ENCODE data around the gene CCDC66.

DNA sequence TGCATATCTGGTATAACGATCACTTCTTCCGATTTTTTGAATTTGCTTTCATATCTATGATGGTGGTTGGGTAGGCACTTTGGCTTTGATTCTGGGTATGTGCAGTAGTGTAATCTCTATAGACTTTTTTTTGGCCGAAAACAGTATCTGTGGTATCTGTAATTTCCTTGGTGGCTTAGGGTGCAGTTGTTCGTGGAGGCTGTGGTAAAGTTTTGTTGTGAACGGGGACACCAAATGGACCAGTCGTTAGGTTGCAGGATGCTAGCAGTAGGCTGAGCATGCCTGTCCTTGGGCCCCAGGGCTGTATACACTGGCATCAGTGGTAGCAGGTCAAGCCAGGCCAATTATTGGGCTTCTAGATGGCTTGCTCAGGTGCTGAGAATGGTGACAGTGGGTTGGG lies 55.2 kb downstream of the CCDC66 start:
- TF ChIP-seq CSDC2 (CRISPR knock-in tag; IDR thresholded peaks at IDR 0.05) = no peak
- TF ChIP-seq ESRRG (CRISPR knock-in tag; IDR thresholded peaks at IDR 0.05) = no peak
- TF ChIP-seq, protein P1, sequence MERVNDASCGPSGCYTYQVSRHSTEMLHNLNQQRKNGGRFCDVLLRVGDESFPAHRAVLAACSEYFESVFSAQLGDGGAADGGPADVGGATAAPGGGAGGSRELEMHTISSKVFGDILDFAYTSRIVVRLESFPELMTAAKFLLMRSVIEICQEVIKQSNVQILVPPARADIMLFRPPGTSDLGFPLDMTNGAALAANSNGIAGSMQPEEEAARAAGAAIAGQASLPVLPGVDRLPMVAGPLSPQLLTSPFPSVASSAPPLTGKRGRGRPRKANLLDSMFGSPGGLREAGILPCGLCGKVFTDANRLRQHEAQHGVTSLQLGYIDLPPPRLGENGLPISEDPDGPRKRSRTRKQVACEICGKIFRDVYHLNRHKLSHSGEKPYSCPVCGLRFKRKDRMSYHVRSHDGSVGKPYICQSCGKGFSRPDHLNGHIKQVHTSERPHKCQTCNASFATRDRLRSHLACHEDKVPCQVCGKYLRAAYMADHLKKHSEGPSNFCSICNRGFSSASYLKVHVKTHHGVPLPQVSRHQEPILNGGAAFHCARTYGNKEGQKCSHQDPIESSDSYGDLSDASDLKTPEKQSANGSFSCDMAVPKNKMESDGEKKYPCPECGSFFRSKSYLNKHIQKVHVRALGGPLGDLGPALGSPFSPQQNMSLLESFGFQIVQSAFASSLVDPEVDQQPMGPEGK (CRISPR knock-in tag; IDR thresholded peaks at IDR 0.05; ENCODE audit: borderline replicate concordance) = no peak
- no peak for TF ChIP-seq TOX (CRISPR knock-in tag; IDR thresholded peaks at IDR 0.05; ENCODE audit: borderline replicate concordance)
- TF ChIP-seq ZC3H10 (CRISPR knock-in tag; IDR thresholded peaks at IDR 0.05) = no peak
- no peak for TF ChIP-seq ZFP3 (CRISPR knock-in tag; IDR thresholded peaks at IDR 0.05)
- no peak for TF ChIP-seq BACH2 (CRISPR knock-in tag; IDR thresholded peaks at IDR 0.05; ENCODE audit: borderline replicate concordance)

All from SK-N-SH treated with all-trans-retinoic acid at 6 μM for 48 hours (cell line).